Effector memory CD8-positive, alpha-beta T cell (primary cell): Measurements from ENCODE around the gene SEC63.
A peak's percentile ranks its signal among the peaks of the same experiment; 100 is the strongest.
"Not testable (repeated sequence)": the region's sequence is repeated elsewhere in the genome, so short reads cannot be mapped to it uniquely, and the experiment has no call there.

ENCODE experiments used
- ATAC-seq: fragments of 150-1000 bp; cut with Tn5 transposase; replicated peaks from 2 replicates; pipeline ENCODE4 v1.10.0; 2021; ENCODE audit warnings: mild to moderate bottlenecking, moderate library complexity
- DNase-seq, 3 experiments: peaks; one replicate each; pipeline ENCODE4 v3.0.0; 2021
- H3K27ac Mint-ChIP-seq, 2 donors: one replicate each; pipeline ENCODE4 v1.8.0; 2022; ENCODE audit warnings: mild to moderate bottlenecking in 2 of 2, mixed read lengths in 2 of 2, moderate library complexity in 2 of 2
- H3K27me3 Mint-ChIP-seq, 2 donors: one replicate each; pipeline ENCODE4 v1.8.0; 2022; ENCODE audit warnings: mixed read lengths in 2 of 2
- H3K36me3 Mint-ChIP-seq: one replicate; pipeline ENCODE4 v1.8.0; 2022; ENCODE audit warnings: mild to moderate bottlenecking, moderate library complexity, mixed read lengths; ENCODE audit not compliant: insufficient read depth
- H3K4me1 Mint-ChIP-seq, 2 donors: one replicate each; pipeline ENCODE4 v1.8.0; 2022; ENCODE audit warnings: low read depth in 2 of 2, mixed read lengths in 2 of 2
- H3K4me3 Mint-ChIP-seq, 2 donors: one replicate each; pipeline ENCODE4 v1.8.0; 2022; ENCODE audit warnings: mild to moderate bottlenecking in 2 of 2, mixed read lengths in 2 of 2, moderate library complexity in 2 of 2
- H3K9me3 Mint-ChIP-seq, 2 donors: one replicate each; pipeline ENCODE4 v1.8.0; 2022; ENCODE audit warnings: mixed read lengths in 2 of 2
- total RNA-seq, 9 experiments: gene quantifications; one replicate each; lab custom pipeline; 2026; lab: John Stamatoyannopoulos, UW

SEC63 gene, protein sequence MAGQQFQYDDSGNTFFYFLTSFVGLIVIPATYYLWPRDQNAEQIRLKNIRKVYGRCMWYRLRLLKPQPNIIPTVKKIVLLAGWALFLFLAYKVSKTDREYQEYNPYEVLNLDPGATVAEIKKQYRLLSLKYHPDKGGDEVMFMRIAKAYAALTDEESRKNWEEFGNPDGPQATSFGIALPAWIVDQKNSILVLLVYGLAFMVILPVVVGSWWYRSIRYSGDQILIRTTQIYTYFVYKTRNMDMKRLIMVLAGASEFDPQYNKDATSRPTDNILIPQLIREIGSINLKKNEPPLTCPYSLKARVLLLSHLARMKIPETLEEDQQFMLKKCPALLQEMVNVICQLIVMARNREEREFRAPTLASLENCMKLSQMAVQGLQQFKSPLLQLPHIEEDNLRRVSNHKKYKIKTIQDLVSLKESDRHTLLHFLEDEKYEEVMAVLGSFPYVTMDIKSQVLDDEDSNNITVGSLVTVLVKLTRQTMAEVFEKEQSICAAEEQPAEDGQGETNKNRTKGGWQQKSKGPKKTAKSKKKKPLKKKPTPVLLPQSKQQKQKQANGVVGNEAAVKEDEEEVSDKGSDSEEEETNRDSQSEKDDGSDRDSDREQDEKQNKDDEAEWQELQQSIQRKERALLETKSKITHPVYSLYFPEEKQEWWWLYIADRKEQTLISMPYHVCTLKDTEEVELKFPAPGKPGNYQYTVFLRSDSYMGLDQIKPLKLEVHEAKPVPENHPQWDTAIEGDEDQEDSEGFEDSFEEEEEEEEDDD
- total RNA-seq: 29.1 to 70.4 (median 43.1) reads per million in 9 experiments

DNA sequence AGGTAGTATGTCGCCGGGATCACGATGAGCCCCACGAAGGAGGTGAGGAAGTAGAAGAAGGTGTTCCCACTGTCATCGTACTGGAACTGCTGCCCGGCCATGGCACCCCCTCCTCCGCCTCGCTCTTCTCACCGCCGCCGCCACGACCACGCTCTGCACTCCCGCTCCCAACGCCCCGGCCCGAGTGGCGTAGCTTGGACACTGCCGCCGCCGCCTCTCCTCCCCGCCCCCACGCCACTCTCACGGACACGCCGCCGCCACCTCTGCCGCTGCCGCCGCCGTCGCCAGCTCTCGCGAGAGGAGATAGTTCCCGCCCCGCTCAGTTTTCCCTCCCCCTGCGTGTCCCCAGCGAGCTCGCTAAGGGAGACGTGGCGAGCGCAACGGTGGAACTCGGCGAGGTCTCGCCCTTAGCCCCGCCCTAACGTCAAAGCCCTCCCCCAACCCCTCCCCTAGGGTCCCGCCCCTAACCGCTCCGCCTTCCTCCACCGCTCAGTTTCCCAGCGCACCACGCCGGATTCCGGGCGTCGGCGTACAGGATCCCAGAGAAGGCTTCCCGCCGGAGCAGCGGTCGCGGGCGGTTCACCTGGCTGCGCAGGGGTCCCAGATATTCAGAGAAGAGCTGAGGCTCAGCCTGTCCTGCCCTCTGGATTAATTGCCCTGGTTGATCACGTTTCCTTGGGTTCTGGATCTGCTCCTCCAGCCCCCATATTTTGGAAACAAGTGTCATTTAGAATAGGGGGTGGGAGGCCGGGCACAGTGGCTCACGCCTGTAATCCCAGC lies at the start of gene SEC63:
TSS of gene SEC63 (minus strand) at position 300 of the 780 bp plus-strand sequence. CDS start at position 101, 199 bp downstream.
- no peaks in the 10 kb centered on the region for H3K27me3 Mint-ChIP-seq
- ATAC-seq: peak; percentile 95
- peak within 1 kb of the TSS; percentile 91 to 95 for H3K27ac Mint-ChIP-seq
- peaks cover 14% of the 10 kb centered on the region for H3K36me3 Mint-ChIP-seq
- peak; percentile 96 to 97 (median 96) for DNase-seq
- H3K4me1 Mint-ChIP-seq: peaks cover 20 to 25% of the 10 kb centered on the region in 2 donors
- H3K9me3 Mint-ChIP-seq: no peaks in the 10 kb centered on the region
- peak within 1 kb of the TSS; percentile 90 to 99 for H3K4me3 Mint-ChIP-seq

DNA sequence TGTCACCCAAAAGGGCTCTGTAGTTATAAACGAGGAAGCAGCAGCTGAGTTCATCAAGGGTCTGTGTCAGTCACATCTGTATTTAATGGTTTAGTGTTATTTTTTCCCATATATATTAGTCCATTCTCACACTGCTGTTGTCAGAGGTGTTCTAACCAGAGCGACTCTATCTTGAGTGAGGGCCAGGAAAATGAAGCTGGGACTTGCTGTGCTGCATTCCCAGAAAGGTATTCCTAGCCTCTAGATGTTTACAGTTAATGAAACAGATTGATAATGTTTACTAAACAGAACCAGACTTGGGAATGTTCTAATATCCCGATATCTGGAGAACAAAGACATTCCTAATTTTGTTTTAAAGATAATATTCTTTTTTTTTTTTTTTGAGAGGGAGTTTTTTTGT lies 48.0 kb upstream of the SEC63 start:
- Mint-ChIP-seq H3K27ac (no peak overlapping the region), H3K4me1 (no peaks in the 10 kb centered on the region), H3K9me3 (peaks cover 7 to 8% of the 10 kb centered on the region in 2 donors), H3K4me3 (no peak overlapping the region), H3K27me3 (peaks cover 0 to 18% of the 10 kb centered on the region in 2 donors), H3K36me3 (no peaks in the 10 kb centered on the region)
- DNase-seq (no peak), ATAC-seq (no peak)

DNA sequence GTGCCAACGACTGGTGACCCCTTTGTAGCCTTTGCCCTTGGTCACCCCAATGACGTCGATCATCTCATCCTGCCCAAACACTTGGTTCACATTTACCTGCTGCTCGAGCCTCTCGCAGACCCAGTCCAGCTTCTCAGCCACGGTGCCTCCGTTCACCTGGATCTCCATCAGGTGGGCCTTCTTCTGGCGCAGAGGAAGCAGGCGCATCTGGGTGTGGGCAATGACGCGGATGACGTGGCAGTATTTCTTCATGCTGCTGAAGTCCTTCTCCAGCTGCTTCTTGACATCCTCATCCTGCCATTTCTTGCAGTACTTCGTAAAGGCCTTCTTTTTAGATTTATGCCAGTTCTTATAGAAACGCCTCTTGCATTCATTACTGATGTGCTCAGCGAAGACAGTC lies 46.9 kb upstream of the SEC63 start:
- Mint-ChIP-seq H3K4me3 (no peak overlapping the region), H3K27ac (no peak overlapping the region), H3K36me3 (no peaks in the 10 kb centered on the region), H3K4me1 (no peaks in the 10 kb centered on the region), H3K27me3 (peaks cover 0 to 18% of the 10 kb centered on the region in 2 donors), H3K9me3 (peaks cover 7% of the 10 kb centered on the region in 2 donors)
- DNase-seq (no peak), ATAC-seq (no peak)

DNA sequence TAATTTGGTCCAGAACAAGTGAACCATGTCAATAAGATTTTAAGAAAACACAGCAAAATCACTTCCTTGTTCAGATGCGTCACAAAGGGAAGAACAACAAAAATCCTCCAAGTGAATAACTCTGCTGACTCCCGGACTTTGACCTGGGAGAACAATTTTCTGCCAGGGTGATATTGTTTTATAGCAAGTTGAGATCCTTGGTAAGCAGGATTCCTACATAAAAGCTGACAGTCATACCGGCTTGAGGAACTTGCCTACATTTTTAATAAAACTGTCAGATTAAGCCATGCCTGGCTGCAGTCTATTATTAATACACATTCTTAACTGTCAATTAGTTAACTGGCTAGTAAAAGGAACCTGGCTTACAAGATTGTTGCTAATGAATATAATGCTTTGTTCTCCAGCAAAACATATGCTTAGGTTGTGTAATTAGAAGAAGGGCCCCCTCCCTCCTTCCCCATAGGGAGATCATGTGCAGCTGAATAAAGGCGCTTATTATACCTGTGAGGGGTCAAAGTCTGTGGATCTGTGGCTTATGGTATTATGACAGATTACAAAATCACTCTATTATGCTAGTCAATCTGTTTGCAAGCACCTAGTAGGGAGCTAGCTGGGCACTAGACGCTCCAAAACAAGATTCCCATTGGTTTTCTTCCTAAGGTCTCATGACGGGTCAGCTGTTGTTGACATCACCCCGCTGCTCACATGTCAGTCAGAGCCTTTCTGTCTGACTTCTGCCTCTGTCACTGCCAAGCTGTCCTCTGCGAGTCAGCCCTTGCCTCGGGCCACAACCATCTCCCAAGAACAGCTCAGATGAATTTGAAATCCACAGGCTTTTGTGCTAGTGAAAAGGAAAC lies 44.6 kb upstream of the SEC63 start:
- no peak for DNase-seq
- H3K27me3 Mint-ChIP-seq: peaks cover 0 to 8% of the 10 kb centered on the region in 2 donors
- no peaks in the 10 kb centered on the region for H3K4me1 Mint-ChIP-seq
- no peak overlapping the region for H3K27ac Mint-ChIP-seq
- no peaks in the 10 kb centered on the region for H3K9me3 Mint-ChIP-seq
- no peak overlapping the region for H3K4me3 Mint-ChIP-seq
- no peaks in the 10 kb centered on the region for H3K36me3 Mint-ChIP-seq
- ATAC-seq: no peak

DNA sequence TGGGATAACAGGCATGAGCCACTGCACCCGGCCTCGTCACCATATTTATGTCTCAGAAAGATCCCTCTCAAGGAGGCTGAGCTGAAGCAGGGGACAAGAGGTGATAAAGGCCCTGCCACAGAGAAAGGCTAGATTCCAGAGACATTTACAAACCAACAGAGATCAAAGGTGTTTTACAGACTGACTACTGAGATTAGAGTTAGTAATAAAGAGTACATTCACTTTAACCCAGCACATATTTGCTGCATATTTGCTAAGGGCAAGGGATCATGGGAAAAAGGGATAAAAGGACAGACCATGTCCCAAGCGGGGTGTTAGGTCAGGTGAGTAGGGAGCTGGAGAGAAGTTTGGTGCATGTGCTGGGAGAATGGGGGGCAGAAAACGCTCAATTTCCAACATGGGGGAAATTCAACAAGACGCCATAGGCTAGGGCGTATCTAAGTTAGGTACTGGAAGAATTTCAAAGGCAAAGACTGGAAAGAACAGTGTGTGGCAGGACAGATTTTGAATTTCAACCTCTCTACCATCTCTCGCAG lies 43.8 kb upstream of the SEC63 start:
- Mint-ChIP-seq H3K4me1 (no peaks in the 10 kb centered on the region), H3K9me3 (no peaks in the 10 kb centered on the region), H3K27ac (no peak overlapping the region), H3K27me3 (peaks cover 0 to 8% of the 10 kb centered on the region in 2 donors), H3K36me3 (no peaks in the 10 kb centered on the region), H3K4me3 (no peak overlapping the region)
- DNase-seq (no peak), ATAC-seq (no peak)

DNA sequence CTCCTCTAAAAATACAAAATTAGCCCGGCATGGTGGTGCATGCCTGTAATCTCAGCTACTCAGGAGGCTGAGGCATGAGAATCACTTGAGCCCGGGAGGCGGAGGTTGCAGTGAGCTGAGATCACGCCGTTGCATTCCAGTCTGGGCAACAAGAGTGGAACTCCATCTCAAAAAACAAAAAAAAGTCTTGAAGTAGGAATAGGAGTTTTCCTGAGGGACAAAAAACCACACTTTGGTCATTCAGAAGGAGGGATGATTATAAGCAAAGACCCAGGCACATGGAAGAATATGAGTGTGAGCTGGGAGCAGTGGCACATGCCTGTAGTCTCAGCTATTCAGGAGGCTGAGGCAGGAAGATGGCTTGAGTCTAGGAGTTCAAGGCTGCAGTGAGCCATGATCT lies 42.3 kb upstream of the SEC63 start:
- H3K4me3 Mint-ChIP-seq, H3K27ac Mint-ChIP-seq, H3K27me3 Mint-ChIP-seq, H3K9me3 Mint-ChIP-seq, H3K36me3 Mint-ChIP-seq, ATAC-seq, DNase-seq, H3K4me1 Mint-ChIP-seq: not testable (repeated sequence)

DNA sequence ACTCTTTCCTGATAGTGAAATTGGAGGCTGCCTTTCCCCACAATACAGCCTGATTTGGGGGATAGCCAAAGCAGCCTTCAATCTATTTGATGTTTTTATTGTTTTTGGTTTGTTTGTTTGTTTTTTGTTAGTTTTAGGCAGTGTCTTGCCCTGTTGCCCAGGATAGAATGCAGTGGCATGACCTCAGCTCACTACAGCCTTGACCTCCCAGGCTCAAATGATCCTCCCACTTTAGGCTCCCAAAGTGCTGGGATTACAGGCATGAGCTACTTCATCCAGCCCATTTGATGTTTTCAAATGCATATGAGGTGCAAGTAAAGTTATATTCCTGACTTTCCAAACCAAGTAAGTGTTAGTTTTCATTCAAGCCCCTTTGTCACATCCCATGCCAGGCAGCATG lies 41.3 kb upstream of the SEC63 start:
- H3K27me3 Mint-ChIP-seq: peaks cover 0 to 8% of the 10 kb centered on the region in 2 donors
- DNase-seq (no peak), ATAC-seq (no peak)
- H3K27ac Mint-ChIP-seq: no peak overlapping the region
- no peaks in the 10 kb centered on the region for H3K9me3 Mint-ChIP-seq
- H3K4me1 Mint-ChIP-seq: peaks cover 0 to 3% of the 10 kb centered on the region in 2 donors
- H3K4me3 Mint-ChIP-seq: no peak overlapping the region
- H3K36me3 Mint-ChIP-seq: no peaks in the 10 kb centered on the region

DNA sequence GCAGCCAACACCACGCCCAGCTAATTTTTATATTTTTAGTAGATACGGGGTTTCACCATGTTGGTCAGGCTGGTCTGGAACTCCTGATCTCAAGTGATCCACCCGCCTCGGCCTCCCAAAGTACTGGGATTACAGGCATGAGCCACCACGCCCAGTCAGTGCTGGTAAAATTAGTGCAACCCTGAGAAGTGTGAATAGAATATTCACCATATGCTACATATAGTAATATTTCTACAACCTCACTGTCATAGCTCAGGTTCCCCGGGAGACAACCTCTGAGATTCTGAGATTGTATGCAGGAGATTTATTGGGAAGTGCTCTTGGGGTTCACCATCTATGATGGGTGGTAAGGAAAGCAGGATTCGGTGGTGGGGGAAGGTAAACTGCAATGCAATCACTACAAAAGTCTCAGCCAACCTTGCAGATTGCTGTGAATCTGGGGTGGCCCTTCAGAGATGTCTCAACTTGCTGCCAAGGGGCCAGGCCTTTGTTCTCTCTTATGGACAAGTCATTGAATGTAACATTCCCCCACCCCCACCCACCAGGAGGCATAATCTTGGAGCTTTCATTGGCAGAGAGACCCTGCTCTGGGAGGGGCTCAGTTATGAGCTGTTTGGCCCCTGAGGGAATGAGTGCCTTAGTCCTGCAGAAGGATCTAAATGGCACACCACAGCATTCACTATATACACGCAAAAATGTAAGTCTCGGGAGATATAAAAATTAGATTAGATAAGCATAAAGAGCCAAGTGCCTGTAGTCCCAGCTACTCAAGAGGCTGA lies 34.0 kb upstream of the SEC63 start:
- H3K4me3 Mint-ChIP-seq: peak overlapping the region; percentile 13 to 54
- H3K36me3 Mint-ChIP-seq: no peaks in the 10 kb centered on the region
- peaks cover 0 to 9% of the 10 kb centered on the region in 2 donors for H3K27me3 Mint-ChIP-seq
- peaks cover 5 to 10% of the 10 kb centered on the region in 2 donors for H3K4me1 Mint-ChIP-seq
- DNase-seq (no peak), ATAC-seq (no peak)
- H3K9me3 Mint-ChIP-seq: no peaks in the 10 kb centered on the region
- peak overlapping the region; percentile 46 to 62 for H3K27ac Mint-ChIP-seq

DNA sequence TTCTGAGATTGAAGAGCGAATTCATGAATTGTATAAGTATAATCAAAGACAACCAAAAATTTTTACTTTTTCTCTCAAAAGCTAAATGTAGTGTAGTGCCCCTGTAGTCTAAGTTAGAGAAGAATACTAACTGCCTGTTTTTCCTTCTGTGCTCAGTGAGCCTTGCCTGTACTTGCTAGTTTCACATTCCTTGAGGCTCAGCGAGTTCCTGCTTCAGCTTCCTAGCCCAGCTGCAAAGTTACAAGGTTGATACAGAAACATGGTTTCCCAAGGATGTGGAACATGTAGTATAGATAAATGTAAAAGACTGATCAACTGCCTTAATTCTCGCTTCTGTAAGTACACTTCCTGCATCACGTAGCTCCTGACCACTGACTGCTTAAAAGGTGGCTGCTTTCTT lies 33.1 kb upstream of the SEC63 start:
- ATAC-seq (no peak), DNase-seq (no peak)
- peaks cover 5 to 10% of the 10 kb centered on the region in 2 donors for H3K4me1 Mint-ChIP-seq
- no peaks in the 10 kb centered on the region for H3K9me3 Mint-ChIP-seq
- peak overlapping the region; percentile 46 to 62 for H3K27ac Mint-ChIP-seq
- H3K36me3 Mint-ChIP-seq: no peaks in the 10 kb centered on the region
- H3K27me3 Mint-ChIP-seq: peaks cover 0 to 9% of the 10 kb centered on the region in 2 donors
- peak overlapping the region in 1 of 2 donors; percentile 54 for H3K4me3 Mint-ChIP-seq

DNA sequence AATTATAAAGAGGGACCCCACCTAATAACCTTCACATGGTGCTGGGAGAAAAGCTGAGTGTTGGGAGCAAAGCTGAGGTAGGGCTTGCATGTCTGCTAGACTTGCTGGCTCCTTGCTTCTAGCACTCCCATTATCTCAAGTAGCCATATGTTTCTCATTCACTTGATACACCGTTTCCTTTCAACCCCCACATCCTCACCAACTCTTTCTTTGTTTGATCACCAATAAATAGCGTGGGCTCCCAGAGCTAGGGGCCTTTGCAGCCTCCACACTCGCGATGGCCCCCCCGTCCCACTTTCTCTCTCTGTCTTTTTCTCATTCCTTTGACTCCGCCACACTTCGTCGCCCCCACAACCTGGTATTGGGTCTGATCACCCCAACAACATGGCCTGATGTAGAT lies 32.6 kb upstream of the SEC63 start:
- DNase-seq, H3K4me3 Mint-ChIP-seq, H3K27me3 Mint-ChIP-seq, H3K27ac Mint-ChIP-seq, H3K36me3 Mint-ChIP-seq, H3K9me3 Mint-ChIP-seq, ATAC-seq: not testable (repeated sequence)
- peaks cover 2 to 10% of the 10 kb centered on the region in 2 donors for H3K4me1 Mint-ChIP-seq

DNA sequence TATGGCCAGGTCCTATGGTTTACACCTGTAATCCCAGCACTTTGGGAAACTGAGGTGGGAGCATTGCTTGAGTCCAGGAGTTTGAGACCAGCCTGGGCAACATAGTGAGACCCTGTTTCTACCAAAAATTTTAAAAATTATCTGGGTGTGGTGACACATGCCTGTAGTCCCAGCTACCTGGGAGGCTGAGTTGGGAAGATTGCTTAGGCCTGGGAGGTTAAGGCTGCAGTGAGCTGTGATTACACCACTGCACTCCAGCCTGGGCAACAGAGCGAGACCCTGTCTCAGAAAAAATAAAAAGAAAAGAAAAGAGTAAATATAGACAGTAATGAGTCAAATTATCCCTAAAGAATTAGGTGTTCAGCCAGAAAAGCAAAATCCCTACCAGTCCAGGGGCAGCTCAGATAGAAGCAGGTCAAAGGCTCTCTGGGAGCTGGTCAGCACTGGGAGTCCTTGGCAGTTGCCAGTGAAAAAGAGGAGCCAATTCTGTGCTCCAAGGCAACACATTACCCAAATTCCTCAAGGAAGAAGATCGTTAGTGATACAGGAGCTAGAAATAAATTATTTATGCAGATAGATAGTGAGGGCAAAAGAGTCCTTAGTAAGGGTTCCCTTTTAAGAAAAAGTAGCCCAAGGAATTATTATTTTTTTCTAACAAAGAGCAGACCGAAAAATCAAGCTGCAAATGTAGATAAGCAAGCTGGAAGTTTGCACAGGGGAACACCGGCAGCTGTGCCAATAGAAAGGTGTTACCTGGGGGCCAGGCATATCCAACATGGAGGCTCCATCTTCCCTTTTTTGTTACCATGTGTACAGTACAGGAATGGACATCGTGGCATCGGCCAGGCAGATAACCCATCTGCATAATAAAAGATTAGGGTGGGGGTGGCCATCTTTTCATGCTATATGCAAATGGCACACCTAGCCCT lies 31.4 kb upstream of the SEC63 start:
- H3K9me3 Mint-ChIP-seq: no peaks in the 10 kb centered on the region
- peaks cover 2 to 10% of the 10 kb centered on the region in 2 donors for H3K4me1 Mint-ChIP-seq
- H3K36me3 Mint-ChIP-seq: no peaks in the 10 kb centered on the region
- no peak overlapping the region for H3K27ac Mint-ChIP-seq
- DNase-seq (no peak), ATAC-seq (no peak)
- no peak overlapping the region for H3K4me3 Mint-ChIP-seq
- H3K27me3 Mint-ChIP-seq: peaks cover 0 to 9% of the 10 kb centered on the region in 2 donors
